Liver (tissue), 9 donors: ENCODE results near the gene PIK3CA. TPM values are rescaled to one million over a fixed set of nuclear protein-coding genes. Genes with fewer than 3 reads are reported as not detected.

Source experiments
- DNase-seq: peaks from one replicate; pipeline ENCODE4 v3.0.0-alpha.2; 2017; ENCODE audit warnings: low spot score
- H3K27ac ChIP-seq, 2 donors: one replicate each; pipeline ENCODE4 v1.7.0; 2013; ENCODE audit warnings: inconsistent platforms in 2 of 2, low read length in 2 of 2, control low read depth in 1 of 2, low read depth in 1 of 2, mild to moderate bottlenecking in 1 of 2
- H3K27me3 ChIP-seq, 4 donors: one replicate each; pipeline versions ENCODE4 v1.6.1 to v1.7.0; 2013; ENCODE audit warnings: low read length in 3 of 4, inconsistent platforms in 1 of 4, mild to moderate bottlenecking in 1 of 4, moderate library complexity in 1 of 4; ENCODE audit not compliant: control insufficient read depth in 4 of 4, insufficient read depth in 4 of 4
- H3K36me3 ChIP-seq, 4 donors: one replicate each; pipeline versions ENCODE4 v1.6.1 to v1.7.0; 2013; ENCODE audit warnings: low read length in 3 of 4, mild to moderate bottlenecking in 3 of 4, low read depth in 1 of 4, moderate library complexity in 1 of 4; ENCODE audit not compliant: control insufficient read depth in 4 of 4, insufficient read depth in 3 of 4
- H3K4me1 ChIP-seq, 4 donors: one replicate each; pipeline versions ENCODE4 v1.6.1 to v1.7.0; 2013; ENCODE audit warnings: low read length in 3 of 4, mild to moderate bottlenecking in 3 of 4, moderate library complexity in 1 of 4; ENCODE audit not compliant: control insufficient read depth in 4 of 4, insufficient read depth in 4 of 4
- H3K4me3 ChIP-seq, 3 donors: one replicate each; pipeline versions ENCODE4 v1.6.1 to v1.7.0; 2013; ENCODE audit warnings: low read length in 3 of 3, control low read depth in 1 of 3, low read depth in 1 of 3, mild to moderate bottlenecking in 1 of 3
- H3K9ac ChIP-seq, 2 donors: one replicate each; pipeline ENCODE4 v1.7.0; 2013; ENCODE audit warnings: low read length in 2 of 2, mild to moderate bottlenecking in 2 of 2, moderate library complexity in 2 of 2, control low read depth in 1 of 2, low read depth in 1 of 2
- H3K9me3 ChIP-seq, 4 donors: one replicate each; pipeline versions ENCODE4 v1.6.1 to v1.7.0; 2013; ENCODE audit warnings: low read length in 3 of 4; ENCODE audit not compliant: control insufficient read depth in 4 of 4
- EGR1 ChIP-seq, 2 donors: IDR thresholded peaks; 2 replicates each; pipeline ENCODE4 v1.6.1; 2016 to 2018; ENCODE audit warnings: antibody characterized with exemption in 2 of 2, low read depth in 2 of 2
- GABPA ChIP-seq, 2 donors: IDR thresholded peaks in 1 of 2; conservative IDR thresholded peaks in 1 of 2; 2 replicates each; pipeline ENCODE4 v1.6.1; 2016; ENCODE audit warnings: antibody characterized with exemption in 2 of 2, mild to moderate bottlenecking in 1 of 2, moderate library complexity in 1 of 2
- HNF4A ChIP-seq, 2 donors: conservative IDR thresholded peaks; 2 replicates each; pipeline ENCODE4 v1.6.1; 2016; ENCODE audit warnings: antibody characterized with exemption in 2 of 2, mild to moderate bottlenecking in 2 of 2
- JUND ChIP-seq, 2 donors: IDR thresholded peaks; 2 replicates each; pipeline ENCODE4 v1.6.1; 2016; ENCODE audit warnings: antibody characterized with exemption in 2 of 2
- NR2F2 ChIP-seq: IDR thresholded peaks from 2 replicates; pipeline ENCODE4 v1.6.1; 2016; ENCODE audit warnings: antibody characterized with exemption
- RAD21 ChIP-seq, 2 donors: IDR thresholded peaks; 2 replicates each; pipeline ENCODE4 v1.6.1; 2016; ENCODE audit warnings: antibody characterized with exemption in 2 of 2, mild to moderate bottlenecking in 2 of 2
- RXRA ChIP-seq, 2 donors: IDR thresholded peaks; 2 replicates each; pipeline ENCODE4 v1.6.1; 2017 to 2018; ENCODE audit warnings: antibody characterized with exemption in 2 of 2, mild to moderate bottlenecking in 1 of 2
- TAF1 ChIP-seq: conservative IDR thresholded peaks from 2 replicates; pipeline ENCODE4 v1.6.1; 2016; ENCODE audit warnings: antibody characterized with exemption, mild to moderate bottlenecking
- WGBS: extraction: QIAGEN DNeasy Blood & Tissue Kit; methylation state at CpG from one replicate; pipeline ENCODE4 v1.1.7; 2013; 5-methylcytosine and 5-hydroxymethylcytosine counted together
- polyA plus RNA-seq, 2 donors: library from polyadenylated mRNA; stranded (reverse) in 1 of 2; unstranded in 1 of 2; fragments of 200-250 nt in 1 of 2; fragments of >200 nt in 1 of 2; fragmentation: Nextera tagmentation in 1 of 2; extraction: Ambion mirVana in 1 of 2; gene quantifications; one replicate each; pipeline versions ENCODE4 v1.2.1 to v1.2.3, GENCODE V29; 2013 to 2015
- total RNA-seq, 2 donors: library from RNA; depleted of rRNA; stranded (reverse); fragments of >200 nt; gene quantifications; one replicate each; pipeline ENCODE4 v1.2.3, GENCODE V29; 2014
- TF ChIP-seq, protein P1 (sequence below): fragments of 150-350 bp; IDR thresholded peaks from 2 replicates; pipeline ENCODE4 v1.5.1; 2017; ENCODE audit warnings: improper control_type of control experiment, low read depth, low read length; ENCODE audit not compliant: missing input control
- TF ChIP-seq, protein P2 (sequence below): IDR thresholded peaks from 2 replicates; pipeline ENCODE4 v1.6.1; 2016; ENCODE audit warnings: antibody characterized with exemption
- TF ChIP-seq, protein P3 (sequence below): IDR thresholded peaks from 2 replicates; pipeline ENCODE4 v1.6.1; 2016; ENCODE audit warnings: antibody characterized with exemption
- TF ChIP-seq, protein P4 (sequence below): IDR thresholded peaks from 2 replicates; pipeline ENCODE4 v1.6.1; 2016; ENCODE audit warnings: antibody characterized with exemption, mild to moderate bottlenecking
- donor health status: healthy.
- donor health status: healthy.
- donor health status: healthy.
- donor health status: healthy.
- donor health status: healthy.

PIK3CA gene
- total and polyA plus RNA-seq, 4 donors, result 3.6 to 14.6 (median 7.2) TPM

DNA sequence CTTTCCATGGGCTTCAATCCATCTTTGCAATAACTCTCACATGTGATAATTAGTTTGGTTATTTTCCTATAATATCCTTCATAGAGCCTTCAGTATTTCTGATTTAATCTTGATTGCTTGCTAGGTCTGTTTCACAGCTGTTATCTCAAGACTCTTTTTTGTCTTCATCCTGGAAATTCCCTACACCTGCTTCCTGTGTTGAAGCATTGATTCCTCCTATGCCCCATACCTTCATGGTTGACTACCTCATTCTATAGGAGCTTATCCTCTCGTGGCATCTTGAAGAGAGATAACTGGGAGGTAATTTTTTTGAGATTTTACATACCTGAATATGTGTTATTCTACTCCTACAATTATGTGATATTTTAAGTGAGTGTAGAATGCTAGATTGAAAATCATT is 26.7 kb downstream of the PIK3CA start:
- no peak for DNase-seq
- H3K9ac ChIP-seq, result no peak overlapping the region
- 80% methylated on average over 1 of the region's 1 CpG for WGBS
- no peaks in the 10 kb centered on the region for H3K27me3 ChIP-seq
- no peak overlapping the region for H3K27ac ChIP-seq
- no peak for TF ChIP-seq HNF4A (conservative IDR thresholded peaks at IDR 0.05)
- no peak for TF ChIP-seq RAD21 (IDR thresholded peaks at IDR 0.05)
- TF ChIP-seq, protein P1, sequence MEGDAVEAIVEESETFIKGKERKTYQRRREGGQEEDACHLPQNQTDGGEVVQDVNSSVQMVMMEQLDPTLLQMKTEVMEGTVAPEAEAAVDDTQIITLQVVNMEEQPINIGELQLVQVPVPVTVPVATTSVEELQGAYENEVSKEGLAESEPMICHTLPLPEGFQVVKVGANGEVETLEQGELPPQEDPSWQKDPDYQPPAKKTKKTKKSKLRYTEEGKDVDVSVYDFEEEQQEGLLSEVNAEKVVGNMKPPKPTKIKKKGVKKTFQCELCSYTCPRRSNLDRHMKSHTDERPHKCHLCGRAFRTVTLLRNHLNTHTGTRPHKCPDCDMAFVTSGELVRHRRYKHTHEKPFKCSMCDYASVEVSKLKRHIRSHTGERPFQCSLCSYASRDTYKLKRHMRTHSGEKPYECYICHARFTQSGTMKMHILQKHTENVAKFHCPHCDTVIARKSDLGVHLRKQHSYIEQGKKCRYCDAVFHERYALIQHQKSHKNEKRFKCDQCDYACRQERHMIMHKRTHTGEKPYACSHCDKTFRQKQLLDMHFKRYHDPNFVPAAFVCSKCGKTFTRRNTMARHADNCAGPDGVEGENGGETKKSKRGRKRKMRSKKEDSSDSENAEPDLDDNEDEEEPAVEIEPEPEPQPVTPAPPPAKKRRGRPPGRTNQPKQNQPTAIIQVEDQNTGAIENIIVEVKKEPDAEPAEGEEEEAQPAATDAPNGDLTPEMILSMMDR, result no peak
- TF ChIP-seq, protein P2, sequence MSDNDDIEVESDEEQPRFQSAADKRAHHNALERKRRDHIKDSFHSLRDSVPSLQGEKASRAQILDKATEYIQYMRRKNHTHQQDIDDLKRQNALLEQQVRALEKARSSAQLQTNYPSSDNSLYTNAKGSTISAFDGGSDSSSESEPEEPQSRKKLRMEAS, result no peak
- TF ChIP-seq TAF1, result no peak
- no peak for TF ChIP-seq RXRA (IDR thresholded peaks at IDR 0.05)
- TF ChIP-seq GABPA (IDR thresholded peaks at IDR 0.05 in 1 of 2, conservative IDR thresholded peaks at IDR 0.05 in 1 of 2), result no peak
- TF ChIP-seq, protein P3, sequence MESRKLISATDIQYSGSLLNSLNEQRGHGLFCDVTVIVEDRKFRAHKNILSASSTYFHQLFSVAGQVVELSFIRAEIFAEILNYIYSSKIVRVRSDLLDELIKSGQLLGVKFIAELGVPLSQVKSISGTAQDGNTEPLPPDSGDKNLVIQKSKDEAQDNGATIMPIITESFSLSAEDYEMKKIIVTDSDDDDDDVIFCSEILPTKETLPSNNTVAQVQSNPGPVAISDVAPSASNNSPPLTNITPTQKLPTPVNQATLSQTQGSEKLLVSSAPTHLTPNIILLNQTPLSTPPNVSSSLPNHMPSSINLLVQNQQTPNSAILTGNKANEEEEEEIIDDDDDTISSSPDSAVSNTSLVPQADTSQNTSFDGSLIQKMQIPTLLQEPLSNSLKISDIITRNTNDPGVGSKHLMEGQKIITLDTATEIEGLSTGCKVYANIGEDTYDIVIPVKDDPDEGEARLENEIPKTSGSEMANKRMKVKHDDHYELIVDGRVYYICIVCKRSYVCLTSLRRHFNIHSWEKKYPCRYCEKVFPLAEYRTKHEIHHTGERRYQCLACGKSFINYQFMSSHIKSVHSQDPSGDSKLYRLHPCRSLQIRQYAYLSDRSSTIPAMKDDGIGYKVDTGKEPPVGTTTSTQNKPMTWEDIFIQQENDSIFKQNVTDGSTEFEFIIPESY, result no peak
- no peaks in the 10 kb centered on the region for H3K36me3 ChIP-seq
- H3K9me3 ChIP-seq, result no peaks in the 10 kb centered on the region
- no peak overlapping the region for H3K4me3 ChIP-seq
- H3K4me1 ChIP-seq, result peaks cover 0 to under 1% (median 0%) of the 10 kb centered on the region in 4 donors

- Histone ChIP-seq H3K36me3 (no peaks in the 10 kb centered on the region), H3K4me1 (no peaks in the 10 kb centered on the region), H3K9me3 (no peaks in the 10 kb centered on the region), H3K4me3 (no peak overlapping the region), H3K27me3 (no peaks in the 10 kb centered on the region), H3K9ac (no peak overlapping the region), H3K27ac (no peak overlapping the region)
- DNase-seq, result no peak
- TF ChIP-seq EGR1 (IDR thresholded peaks at IDR 0.05; ENCODE audit: low read depth in 2 of 2) (no peak), NR2F2 (no peak), JUND (IDR thresholded peaks at IDR 0.05) (no peak), RAD21 (IDR thresholded peaks at IDR 0.05) (no peak)
- TF ChIP-seq, protein P4, sequence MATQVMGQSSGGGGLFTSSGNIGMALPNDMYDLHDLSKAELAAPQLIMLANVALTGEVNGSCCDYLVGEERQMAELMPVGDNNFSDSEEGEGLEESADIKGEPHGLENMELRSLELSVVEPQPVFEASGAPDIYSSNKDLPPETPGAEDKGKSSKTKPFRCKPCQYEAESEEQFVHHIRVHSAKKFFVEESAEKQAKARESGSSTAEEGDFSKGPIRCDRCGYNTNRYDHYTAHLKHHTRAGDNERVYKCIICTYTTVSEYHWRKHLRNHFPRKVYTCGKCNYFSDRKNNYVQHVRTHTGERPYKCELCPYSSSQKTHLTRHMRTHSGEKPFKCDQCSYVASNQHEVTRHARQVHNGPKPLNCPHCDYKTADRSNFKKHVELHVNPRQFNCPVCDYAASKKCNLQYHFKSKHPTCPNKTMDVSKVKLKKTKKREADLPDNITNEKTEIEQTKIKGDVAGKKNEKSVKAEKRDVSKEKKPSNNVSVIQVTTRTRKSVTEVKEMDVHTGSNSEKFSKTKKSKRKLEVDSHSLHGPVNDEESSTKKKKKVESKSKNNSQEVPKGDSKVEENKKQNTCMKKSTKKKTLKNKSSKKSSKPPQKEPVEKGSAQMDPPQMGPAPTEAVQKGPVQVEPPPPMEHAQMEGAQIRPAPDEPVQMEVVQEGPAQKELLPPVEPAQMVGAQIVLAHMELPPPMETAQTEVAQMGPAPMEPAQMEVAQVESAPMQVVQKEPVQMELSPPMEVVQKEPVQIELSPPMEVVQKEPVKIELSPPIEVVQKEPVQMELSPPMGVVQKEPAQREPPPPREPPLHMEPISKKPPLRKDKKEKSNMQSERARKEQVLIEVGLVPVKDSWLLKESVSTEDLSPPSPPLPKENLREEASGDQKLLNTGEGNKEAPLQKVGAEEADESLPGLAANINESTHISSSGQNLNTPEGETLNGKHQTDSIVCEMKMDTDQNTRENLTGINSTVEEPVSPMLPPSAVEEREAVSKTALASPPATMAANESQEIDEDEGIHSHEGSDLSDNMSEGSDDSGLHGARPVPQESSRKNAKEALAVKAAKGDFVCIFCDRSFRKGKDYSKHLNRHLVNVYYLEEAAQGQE, result no peak
- 84% methylated on average over 3 of the region's 3 CpGs for WGBS
Observed at GRCh38 chr3:179175358-179175757, 27.2 kb downstream of the PIK3CA start.
